H1 (cell line): Measurements from ENCODE around the gene NUP205.

ENCODE experiments used
- CEBPB ChIP-seq: IDR thresholded peaks from 2 replicates; pipeline ENCODE4 v1.6.1; 2012; ENCODE audit warnings: low read depth, low read length
- CREB1 ChIP-seq: IDR thresholded peaks from 2 replicates; pipeline ENCODE4 v1.6.1; 2012; ENCODE audit warnings: inconsistent platforms
- EP300 ChIP-seq, 2 experiments: IDR thresholded peaks; 1 replicate in 1 of 2; 2 replicates in 1 of 2; pipeline ENCODE4 v1.6.1; 2011 to 2012; ENCODE audit warnings: low read depth in 2 of 2, low read length in 2 of 2, mild to moderate bottlenecking in 2 of 2, borderline replicate concordance in 1 of 2, inconsistent platforms in 1 of 2, moderate library complexity in 1 of 2
- EZH2 ChIP-seq: fragments of 200-600 bp; sonication (generic); IDR thresholded peaks from 2 replicates; pipeline ENCODE4 v1.7.1; 2012; ENCODE audit warnings: low read depth, mild to moderate bottlenecking, moderate library complexity, low read length, inconsistent platforms; ENCODE audit not compliant: severe bottlenecking
- POLR2A ChIP-seq, 2 experiments: IDR thresholded peaks; 1 replicate in 1 of 2; 2 replicates in 1 of 2; pipeline ENCODE4 v1.6.1; 2011; ENCODE audit warnings: low read depth in 2 of 2, low read length in 2 of 2, mild to moderate bottlenecking in 2 of 2; ENCODE audit errors: control extremely low read depth in 1 of 2
- POLR2AphosphoS5 ChIP-seq: IDR thresholded peaks from 2 replicates; pipeline ENCODE4 v1.6.1; 2011; ENCODE audit warnings: low read depth, low read length
- TAF7 ChIP-seq: optimal IDR thresholded peaks from 2 replicates; pipeline ENCODE3; 2011; ENCODE audit warnings: low read depth, mild to moderate bottlenecking, inconsistent platforms, low read length, moderate library complexity, borderline replicate concordance
- TEAD4 ChIP-seq: IDR thresholded peaks from 2 replicates; pipeline ENCODE4 v1.6.1; 2012; ENCODE audit warnings: low read depth, low read length, inconsistent platforms, mixed read lengths
- ZNF274 ChIP-seq: IDR thresholded peaks from 2 replicates; pipeline ENCODE4 v1.7.0; 2012; ENCODE audit warnings: low read length, borderline replicate concordance; ENCODE audit errors: extremely low read depth
- TF ChIP-seq, protein P1 (sequence below), 3 experiments: IDR thresholded peaks; 1 replicate in 2 of 3; 2 replicates in 1 of 3; pipeline versions ENCODE4 v1.5.1 to v1.6.1; 2011; ENCODE audit warnings: low read length in 3 of 3, mild to moderate bottlenecking in 3 of 3, inconsistent platforms in 2 of 3, low read depth in 1 of 3, moderate library complexity in 1 of 3; ENCODE audit not compliant: insufficient read depth in 1 of 3; ENCODE audit errors: control extremely low read depth in 1 of 3
- TF ChIP-seq, protein P2 (sequence below): IDR thresholded peaks from 2 replicates; pipeline ENCODE4 v1.6.1; 2012; ENCODE audit warnings: low read length, inconsistent platforms

- TF ChIP-seq CREB1 = no peak
- TF ChIP-seq, protein P1, sequence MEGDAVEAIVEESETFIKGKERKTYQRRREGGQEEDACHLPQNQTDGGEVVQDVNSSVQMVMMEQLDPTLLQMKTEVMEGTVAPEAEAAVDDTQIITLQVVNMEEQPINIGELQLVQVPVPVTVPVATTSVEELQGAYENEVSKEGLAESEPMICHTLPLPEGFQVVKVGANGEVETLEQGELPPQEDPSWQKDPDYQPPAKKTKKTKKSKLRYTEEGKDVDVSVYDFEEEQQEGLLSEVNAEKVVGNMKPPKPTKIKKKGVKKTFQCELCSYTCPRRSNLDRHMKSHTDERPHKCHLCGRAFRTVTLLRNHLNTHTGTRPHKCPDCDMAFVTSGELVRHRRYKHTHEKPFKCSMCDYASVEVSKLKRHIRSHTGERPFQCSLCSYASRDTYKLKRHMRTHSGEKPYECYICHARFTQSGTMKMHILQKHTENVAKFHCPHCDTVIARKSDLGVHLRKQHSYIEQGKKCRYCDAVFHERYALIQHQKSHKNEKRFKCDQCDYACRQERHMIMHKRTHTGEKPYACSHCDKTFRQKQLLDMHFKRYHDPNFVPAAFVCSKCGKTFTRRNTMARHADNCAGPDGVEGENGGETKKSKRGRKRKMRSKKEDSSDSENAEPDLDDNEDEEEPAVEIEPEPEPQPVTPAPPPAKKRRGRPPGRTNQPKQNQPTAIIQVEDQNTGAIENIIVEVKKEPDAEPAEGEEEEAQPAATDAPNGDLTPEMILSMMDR (IDR thresholded peaks at IDR 0.05; ENCODE audit: control extremely low read depth in 1 of 3, insufficient read depth in 1 of 3, low read depth in 1 of 3, low read length in 3 of 3) = no peak
- TF ChIP-seq, protein P2, sequence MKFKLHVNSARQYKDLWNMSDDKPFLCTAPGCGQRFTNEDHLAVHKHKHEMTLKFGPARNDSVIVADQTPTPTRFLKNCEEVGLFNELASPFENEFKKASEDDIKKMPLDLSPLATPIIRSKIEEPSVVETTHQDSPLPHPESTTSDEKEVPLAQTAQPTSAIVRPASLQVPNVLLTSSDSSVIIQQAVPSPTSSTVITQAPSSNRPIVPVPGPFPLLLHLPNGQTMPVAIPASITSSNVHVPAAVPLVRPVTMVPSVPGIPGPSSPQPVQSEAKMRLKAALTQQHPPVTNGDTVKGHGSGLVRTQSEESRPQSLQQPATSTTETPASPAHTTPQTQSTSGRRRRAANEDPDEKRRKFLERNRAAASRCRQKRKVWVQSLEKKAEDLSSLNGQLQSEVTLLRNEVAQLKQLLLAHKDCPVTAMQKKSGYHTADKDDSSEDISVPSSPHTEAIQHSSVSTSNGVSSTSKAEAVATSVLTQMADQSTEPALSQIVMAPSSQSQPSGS = no peak
- TF ChIP-seq ZNF274 = no peak
- TF ChIP-seq POLR2AphosphoS5 = no peak
- TF ChIP-seq EP300 (IDR thresholded peaks at IDR 0.05; ENCODE audit: borderline replicate concordance in 1 of 2, low read depth in 2 of 2, low read length in 2 of 2) = no peak
- no peak for TF ChIP-seq TEAD4
- no peak for TF ChIP-seq POLR2A (IDR thresholded peaks at IDR 0.05; ENCODE audit: control extremely low read depth in 1 of 2, low read depth in 2 of 2, low read length in 2 of 2)
- no peak for TF ChIP-seq EZH2
- TF ChIP-seq CEBPB = no peak
- no peak for TF ChIP-seq TAF7
Observed at GRCh38 chr7:135519871-135520270, 37.8 kb upstream of the NUP205 start.
